ENCODE measurements around the gene DTNB.

Gene DTNB

DNA sequence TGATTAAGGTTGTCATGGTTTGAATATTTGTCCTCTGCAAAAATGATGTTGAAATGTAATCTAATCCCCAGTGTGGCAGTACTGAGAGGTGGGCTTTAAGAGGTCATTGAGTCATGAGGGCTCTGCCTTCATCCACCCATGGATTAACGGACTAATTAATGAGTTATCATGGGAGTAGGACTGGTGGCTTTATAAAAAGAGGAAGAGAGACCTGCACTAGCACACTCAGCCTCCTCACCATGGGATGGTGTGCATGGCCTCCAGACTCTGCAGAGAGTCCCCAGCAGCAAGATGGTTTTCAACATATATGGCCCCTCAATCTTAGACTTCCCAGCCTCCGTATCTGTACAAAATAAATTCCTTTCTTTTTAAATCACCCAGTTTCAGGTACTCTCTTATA lies 41.0 kb downstream of the DTNB start:
- TF ChIP-seq ZFX (IDR thresholded peaks at IDR 0.05): no peak
- no peak for TF ChIP-seq CTCF (conservative IDR thresholded peaks at IDR 0.05)
- H3K27ac ChIP-seq: no peak overlapping the region

GRCh38 chr2:25624635-25625034 lies 48.7 kb downstream of the DTNB start:
- TF ChIP-seq CTCF (conservative IDR thresholded peaks at IDR 0.05) (no peak), ZFX (IDR thresholded peaks at IDR 0.05) (no peak)

GRCh38 chr2:25623361-25623760 lies 50.0 kb downstream of the DTNB start:
- no peak overlapping the region for H3K27ac ChIP-seq
- no peak for TF ChIP-seq ZFX (IDR thresholded peaks at IDR 0.05)
- TF ChIP-seq CTCF (conservative IDR thresholded peaks at IDR 0.05): no peak

More at GRCh38 chr2:25624635-25625034, 48.7 kb downstream of the DTNB start:
- no peak overlapping the region for H3K27ac ChIP-seq

GRCh38 chr2:25620711-25621110 lies 52.7 kb downstream of the DTNB start:
- no peak overlapping the region for H3K27ac ChIP-seq

DNA sequence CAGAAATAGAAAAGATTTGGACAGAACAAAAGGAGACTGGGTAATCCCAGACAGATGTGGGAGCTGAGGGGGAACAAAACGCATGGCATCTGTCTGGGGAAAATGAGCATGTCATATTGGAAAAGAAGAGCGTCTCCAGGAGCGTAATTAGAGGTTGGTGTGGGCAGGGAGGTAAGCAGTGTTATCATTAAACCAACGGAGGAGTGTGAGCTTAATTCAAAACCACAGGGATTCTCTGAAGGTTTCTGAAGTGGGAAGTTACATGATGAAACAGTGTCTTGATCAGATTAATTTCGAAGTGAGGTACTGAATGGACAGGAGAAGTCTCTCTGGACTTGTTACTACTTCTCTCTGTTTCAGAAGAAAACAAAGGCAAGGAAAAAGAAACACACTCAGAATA lies 53.3 kb downstream of the DTNB start:
- H3K27ac ChIP-seq: no peak overlapping the region

More at GRCh38 chr2:25620711-25621110, 52.7 kb downstream of the DTNB start:
- no peak for TF ChIP-seq CTCF (conservative IDR thresholded peaks at IDR 0.05)
- TF ChIP-seq ZFX (IDR thresholded peaks at IDR 0.05): no peak

GRCh38 chr2:25619185-25619584 lies 54.2 kb downstream of the DTNB start:
- H3K27ac ChIP-seq: no peak overlapping the region
- no peak for TF ChIP-seq CTCF (conservative IDR thresholded peaks at IDR 0.05)
- no peak for TF ChIP-seq ZFX (IDR thresholded peaks at IDR 0.05)

More for the DNA sequence above, 53.3 kb downstream of the DTNB start:
- no peak for TF ChIP-seq ZFX (IDR thresholded peaks at IDR 0.05)
- TF ChIP-seq CTCF (conservative IDR thresholded peaks at IDR 0.05): no peak

DNA sequence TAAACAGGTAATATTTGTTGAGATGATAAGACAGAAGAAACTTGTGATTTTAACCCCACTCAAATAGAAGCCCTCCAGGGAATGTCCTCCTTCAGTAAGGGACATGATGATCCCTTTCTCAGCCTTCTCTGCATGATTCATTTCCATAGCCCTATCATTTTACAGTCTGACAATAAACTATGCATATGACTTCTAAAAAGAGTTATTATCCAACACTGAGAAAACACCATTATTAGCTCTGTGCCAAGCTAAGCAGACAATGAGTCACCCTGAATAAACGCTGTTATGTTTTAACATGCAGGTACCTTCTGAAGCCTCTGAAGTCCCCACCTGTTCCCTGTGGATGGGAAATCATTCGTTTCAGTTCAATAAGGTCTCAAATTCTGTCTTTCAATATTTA lies 54.7 kb downstream of the DTNB start:
- TF ChIP-seq ZFX (IDR thresholded peaks at IDR 0.05): no peak
- TF ChIP-seq CTCF (conservative IDR thresholded peaks at IDR 0.05): no peak
- no peak overlapping the region for H3K27ac ChIP-seq

Data from C4-2B (cell line).